Femur (tissue), 1 donor: ENCODE results near the gene DMXL2.
"Not testable (repeated sequence)": the region's sequence is repeated elsewhere in the genome, so short reads cannot be mapped to it uniquely, and the experiment has no call there.

Source experiments
- DNase-seq: peaks from one replicate; pipeline ENCODE4 v3.0.0-alpha.2; 2017

The DMXL2 gene

GRCh38 chr15:51491941-51492340 lies 130.6 kb downstream of the DMXL2 start:
- DNase-seq = no peak

- DNase-seq = no peak
Measured at GRCh38 chr15:51484781-51485180, 137.8 kb downstream of the DMXL2 start.

GRCh38 chr15:51483985-51484384 lies 138.6 kb downstream of the DMXL2 start:
- no peak for DNase-seq

GRCh38 chr15:51483520-51483919 lies 139.1 kb downstream of the DMXL2 start:
- no peak for DNase-seq

- no peak for DNase-seq
Measured at GRCh38 chr15:51475736-51476135, 146.8 kb downstream of the DMXL2 start.

GRCh38 chr15:51470512-51470911 lies 152.1 kb downstream of the DMXL2 start:
- no peak for DNase-seq

- no peak for DNase-seq
Measured at GRCh38 chr15:51460796-51461195, 161.8 kb downstream of the DMXL2 start.

GRCh38 chr15:51450001-51450400 lies 172.6 kb downstream of the DMXL2 start:
- no peak for DNase-seq

GRCh38 chr15:51448622-51449399 lies 173.8 kb downstream of the DMXL2 start:
- DNase-seq = no peak

GRCh38 chr15:51447855-51448621 lies 174.5 kb downstream of the DMXL2 start:
- DNase-seq = no peak

GRCh38 chr15:51446029-51446744 lies 176.4 kb downstream of the DMXL2 start:
- not testable (repeated sequence) for DNase-seq

- DNase-seq = no peak
Measured at GRCh38 chr15:51444807-51445206, 177.8 kb downstream of the DMXL2 start.

- no peak for DNase-seq
Measured at GRCh38 chr15:51444112-51444511, 178.5 kb downstream of the DMXL2 start.

GRCh38 chr15:51443282-51443914 lies 179.2 kb downstream of the DMXL2 start:
- no peak for DNase-seq

- DNase-seq = no peak
Measured at GRCh38 chr15:51438526-51438925, 184.0 kb downstream of the DMXL2 start.

- no peak for DNase-seq
Measured at GRCh38 chr15:51425517-51426040, 197.0 kb downstream of the DMXL2 start.

GRCh38 chr15:51424780-51425179 lies 197.8 kb downstream of the DMXL2 start:
- no peak for DNase-seq

GRCh38 chr15:51423040-51423439 lies 199.5 kb downstream of the DMXL2 start:
- not testable (repeated sequence) for DNase-seq

- DNase-seq = no peak
Measured at GRCh38 chr15:51416129-51416528, 206.4 kb downstream of the DMXL2 start.

- peak; percentile 26 for DNase-seq
Measured at GRCh38 chr15:51414256-51414860, 208.2 kb downstream of the DMXL2 start.

GRCh38 chr15:51405693-51406523 lies 216.7 kb downstream of the DMXL2 start:
- DNase-seq = no peak
